ENCODE measurements around the gene LHPP. TPM values are rescaled to one million over a fixed set of nuclear protein-coding genes. Genes with fewer than 3 reads are reported as not detected.

The LHPP gene
- total and polyA plus RNA-seq, 11 donors = 5.6 to 23.5 (median 13.2) TPM

DNA sequence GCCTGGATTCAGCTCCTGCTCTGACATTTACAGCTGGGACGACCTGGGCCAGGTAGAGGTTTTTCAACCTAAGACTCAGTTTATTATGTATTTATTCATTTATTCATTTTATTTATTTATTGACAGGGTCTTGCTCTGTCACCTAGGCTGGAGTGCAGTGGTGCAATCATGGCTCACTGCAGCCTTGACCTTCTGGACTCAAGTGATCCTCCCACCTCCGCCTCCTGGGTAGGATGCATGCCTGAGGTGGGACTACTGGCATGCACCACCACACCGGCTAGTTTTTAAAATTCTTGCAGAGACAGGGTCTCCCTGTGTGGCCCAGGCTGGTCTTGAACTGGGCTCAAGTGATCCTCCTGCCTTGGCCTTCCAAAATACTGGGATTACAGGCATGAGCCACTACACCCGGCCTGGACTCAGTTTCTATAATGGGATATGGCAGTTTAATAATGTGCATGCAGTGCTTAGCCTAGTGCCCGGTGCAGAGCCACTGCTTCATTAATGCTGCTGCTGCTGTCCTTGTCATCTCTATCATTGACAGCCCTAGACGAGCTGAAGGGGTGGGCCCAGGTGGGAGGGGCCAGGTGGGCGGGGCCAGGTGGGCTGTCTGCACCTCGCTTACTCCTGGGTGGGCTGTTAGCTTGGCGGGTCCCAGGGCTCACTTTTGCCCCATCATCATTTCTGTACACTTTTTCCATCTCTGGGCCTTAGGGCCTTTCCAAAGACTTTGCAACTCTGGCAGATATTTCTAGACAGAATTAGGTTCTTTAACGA, 92.6 kb downstream of the LHPP start:
- Histone ChIP-seq H3K27ac (no peak overlapping the region), H3K4me1 (peaks cover under 1 to 19% (median 11%) of the 10 kb centered on the region in 12 donors), H3K36me3 (no peaks in the 10 kb centered on the region), H3K9me3 (no peaks in the 10 kb centered on the region), H3K27me3 (no peaks in the 10 kb centered on the region), H3K4me3 (no peak overlapping the region)
- 87 to 91% (median 89%) methylated on average over 10 of the region's 10 CpGs for WGBS, 4 donors
- TF ChIP-seq, protein P1, sequence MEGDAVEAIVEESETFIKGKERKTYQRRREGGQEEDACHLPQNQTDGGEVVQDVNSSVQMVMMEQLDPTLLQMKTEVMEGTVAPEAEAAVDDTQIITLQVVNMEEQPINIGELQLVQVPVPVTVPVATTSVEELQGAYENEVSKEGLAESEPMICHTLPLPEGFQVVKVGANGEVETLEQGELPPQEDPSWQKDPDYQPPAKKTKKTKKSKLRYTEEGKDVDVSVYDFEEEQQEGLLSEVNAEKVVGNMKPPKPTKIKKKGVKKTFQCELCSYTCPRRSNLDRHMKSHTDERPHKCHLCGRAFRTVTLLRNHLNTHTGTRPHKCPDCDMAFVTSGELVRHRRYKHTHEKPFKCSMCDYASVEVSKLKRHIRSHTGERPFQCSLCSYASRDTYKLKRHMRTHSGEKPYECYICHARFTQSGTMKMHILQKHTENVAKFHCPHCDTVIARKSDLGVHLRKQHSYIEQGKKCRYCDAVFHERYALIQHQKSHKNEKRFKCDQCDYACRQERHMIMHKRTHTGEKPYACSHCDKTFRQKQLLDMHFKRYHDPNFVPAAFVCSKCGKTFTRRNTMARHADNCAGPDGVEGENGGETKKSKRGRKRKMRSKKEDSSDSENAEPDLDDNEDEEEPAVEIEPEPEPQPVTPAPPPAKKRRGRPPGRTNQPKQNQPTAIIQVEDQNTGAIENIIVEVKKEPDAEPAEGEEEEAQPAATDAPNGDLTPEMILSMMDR (IDR thresholded peaks at IDR 0.05) = no peak
- no peak for TF ChIP-seq POLR2A (IDR thresholded peaks at IDR 0.05)
- ATAC-seq = no peak
- no peak for DNase-seq
- intact Hi-C loops (cut with DNase I) = no loop called here

DNA sequence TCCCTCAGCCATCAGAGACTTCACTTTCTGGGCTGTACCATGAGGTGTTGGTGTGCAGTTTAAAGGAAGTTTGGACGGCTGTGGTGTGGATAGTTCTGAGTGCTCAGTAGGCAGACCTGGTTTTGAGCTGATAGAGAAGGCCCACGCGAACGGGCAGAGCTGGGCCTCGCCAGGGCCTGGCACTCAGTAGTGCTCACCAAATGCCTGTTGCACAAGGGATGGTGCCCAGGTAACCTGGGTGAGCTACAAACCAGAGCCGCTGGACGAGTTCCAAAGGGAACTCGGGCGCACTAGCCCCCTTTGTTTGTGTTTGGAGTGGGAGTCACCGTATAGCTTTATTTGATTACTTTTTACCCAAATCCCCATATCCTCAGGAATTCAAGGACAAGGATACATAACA, 95.5 kb downstream of the LHPP start:
- Histone ChIP-seq H3K36me3 (no peaks in the 10 kb centered on the region), H3K27me3 (no peaks in the 10 kb centered on the region), H3K9me3 (peaks cover 0 to 3% (median 0%) of the 10 kb centered on the region in 12 donors), H3K27ac (no peak overlapping the region), H3K4me1 (peaks cover 18 to 43% (median 32%) of the 10 kb centered on the region in 12 donors), H3K4me3 (no peak overlapping the region)
- peak in 2 of 5 donors; percentile 11 to 18 for DNase-seq
- WGBS, 4 donors = 82 to 87% (median 86%) methylated on average over 10 of the region's 10 CpGs
- no peak for TF ChIP-seq POLR2A (IDR thresholded peaks at IDR 0.05)
- TF ChIP-seq, protein P1 (IDR thresholded peaks at IDR 0.05) = no peak
- no peak for ATAC-seq
- intact Hi-C loops (cut with DNase I) = loop anchor here in 1 of 10 donors (5.0 kb wide), 1 partner anchor 65 kb away; no protein-coding TSS in a partner anchor

GRCh38 chr10:124557648-124558338, 96.2 kb downstream of the LHPP start:
- Histone ChIP-seq H3K27ac (peak overlapping the region in 4 of 12 donors; percentile 12 to 25 (median 20)), H3K9me3 (peaks cover 0 to 3% (median 0%) of the 10 kb centered on the region in 12 donors), H3K27me3 (no peaks in the 10 kb centered on the region), H3K4me1 (peaks cover 18 to 43% (median 32%) of the 10 kb centered on the region in 12 donors), H3K36me3 (no peaks in the 10 kb centered on the region), H3K4me3 (no peak overlapping the region)
- ATAC-seq (peak in 1 of 4 donors; percentile 39), DNase-seq (peak in 3 of 5 donors; percentile 38 to 54 (median 46))
- intact Hi-C loops (cut with DNase I) = loop anchor here in 1 of 10 donors (5.0 kb wide), 1 partner anchor 65 kb away; no protein-coding TSS in a partner anchor
- WGBS, 4 donors = 81 to 95% (median 89%) methylated on average over 12 to 16 of the region's 16 CpGs
- TF ChIP-seq POLR2A (IDR thresholded peaks at IDR 0.05) = no peak
- TF ChIP-seq, protein P1 (IDR thresholded peaks at IDR 0.05) = no peak

Measured in heart left ventricle (tissue), 16 donors.